Gastroesophageal sphincter (tissue), 3 donors: ENCODE results near the gene ZDHHC3.

Source experiments
- CTCF ChIP-seq, 4 experiments: fragments of 200-600 bp in 2 of 4; fragments of 450-650 bp in 2 of 4; sonication (generic) in 1 of 4; IDR thresholded peaks; one replicate each; pipeline ENCODE4 v1.5.1; 2017 to 2019; ENCODE audit warnings: antibody characterized with exemption in 4 of 4, mild to moderate bottlenecking in 2 of 4, moderate library complexity in 2 of 4
- POLR2A ChIP-seq, 2 donors: fragments of 450-650 bp; IDR thresholded peaks; one replicate each; pipeline ENCODE4 v1.6.1; 2017; ENCODE audit warnings: antibody characterized with exemption in 2 of 2, mild to moderate bottlenecking in 2 of 2, moderate library complexity in 1 of 2

- TF ChIP-seq CTCF (IDR thresholded peaks at IDR 0.05) (no peak), POLR2A (IDR thresholded peaks at IDR 0.05) (no peak)
These were observed 72.7 kb downstream of the ZDHHC3 start for GRCh38 chr3:44903314-44903713.
